DOHH2 (cell line): Measurements from ENCODE around the gene POLD4.
"Not testable (repeated sequence)": the region's sequence is repeated elsewhere in the genome, so short reads cannot be mapped to it uniquely, and the experiment has no call there.

Source experiments
- CTCF ChIP-seq: fragments of 200-600 bp; sonication (generic); IDR thresholded peaks from one replicate; pipeline ENCODE4 v1.5.1; 2014; ENCODE audit warnings: antibody characterized with exemption, mild to moderate bottlenecking, low read depth, low read length; ENCODE audit not compliant: poor library complexity, severe bottlenecking
- EZH2phosphoT487 ChIP-seq: fragments of 200-600 bp; sonication (generic); IDR thresholded peaks from 2 replicates; pipeline ENCODE4 v1.6.1; 2017; ENCODE audit warnings: borderline replicate concordance, mild to moderate bottlenecking, antibody characterized with exemption, low read length, moderate library complexity, mixed read lengths

- not testable (repeated sequence) for TF ChIP-seq CTCF, EZH2phosphoT487
Measured at GRCh38 chr11:67318876-67319275, 34.5 kb downstream of the POLD4 start.
